Iris pigment epithelial cell (primary cell): ENCODE measurements around the gene TSFM.
"Not testable (repeated sequence)": the region's sequence is repeated elsewhere in the genome, so short reads cannot be mapped to it uniquely, and the experiment has no call there.

Experiments
- DNase-seq: peaks from one replicate; pipeline ENCODE4 v3.0.0-alpha.2; 2011; ENCODE audit warnings: low read depth

Gene TSFM

DNA sequence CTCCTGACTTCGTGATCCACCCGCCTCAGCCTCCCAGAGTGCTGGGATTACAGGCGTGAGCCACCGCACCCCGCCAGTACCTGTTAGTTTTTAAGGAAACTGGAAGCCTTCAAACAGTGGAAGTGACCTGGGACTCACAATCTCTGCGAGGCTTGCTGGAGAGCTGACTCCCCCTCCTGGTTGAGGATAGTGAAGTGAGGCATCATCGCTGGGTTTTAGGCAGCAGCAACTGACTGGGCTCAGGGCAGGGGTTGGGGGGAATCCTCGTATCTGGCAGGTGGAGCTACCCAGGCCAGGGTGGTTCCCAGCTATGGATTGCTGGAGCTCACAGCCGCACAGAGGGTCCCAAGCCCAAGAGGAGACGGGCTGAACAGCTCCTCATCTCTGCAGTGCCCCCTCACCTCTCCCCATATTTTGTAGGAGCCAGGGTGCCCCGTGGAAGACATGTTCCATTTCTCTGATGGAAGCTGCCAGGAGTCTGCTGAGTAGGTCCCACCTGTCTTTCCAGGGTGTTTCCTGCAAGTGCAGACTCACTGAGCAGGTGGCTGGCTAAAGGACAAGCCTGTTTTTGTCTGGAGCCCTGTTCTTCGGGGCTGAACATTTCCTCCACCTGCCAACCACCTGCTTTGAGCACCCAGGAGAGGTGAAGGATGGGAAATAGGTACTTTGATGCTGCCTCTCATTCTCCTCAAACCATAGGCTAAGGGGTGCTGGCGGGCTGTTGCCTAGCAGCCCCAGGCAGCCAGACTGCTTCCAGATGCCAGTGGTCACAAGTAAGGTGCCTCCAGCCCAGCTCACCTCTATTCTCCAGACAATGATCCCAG lies 32.8 kb downstream of the TSFM start:
- DNase-seq, result no peak

DNA sequence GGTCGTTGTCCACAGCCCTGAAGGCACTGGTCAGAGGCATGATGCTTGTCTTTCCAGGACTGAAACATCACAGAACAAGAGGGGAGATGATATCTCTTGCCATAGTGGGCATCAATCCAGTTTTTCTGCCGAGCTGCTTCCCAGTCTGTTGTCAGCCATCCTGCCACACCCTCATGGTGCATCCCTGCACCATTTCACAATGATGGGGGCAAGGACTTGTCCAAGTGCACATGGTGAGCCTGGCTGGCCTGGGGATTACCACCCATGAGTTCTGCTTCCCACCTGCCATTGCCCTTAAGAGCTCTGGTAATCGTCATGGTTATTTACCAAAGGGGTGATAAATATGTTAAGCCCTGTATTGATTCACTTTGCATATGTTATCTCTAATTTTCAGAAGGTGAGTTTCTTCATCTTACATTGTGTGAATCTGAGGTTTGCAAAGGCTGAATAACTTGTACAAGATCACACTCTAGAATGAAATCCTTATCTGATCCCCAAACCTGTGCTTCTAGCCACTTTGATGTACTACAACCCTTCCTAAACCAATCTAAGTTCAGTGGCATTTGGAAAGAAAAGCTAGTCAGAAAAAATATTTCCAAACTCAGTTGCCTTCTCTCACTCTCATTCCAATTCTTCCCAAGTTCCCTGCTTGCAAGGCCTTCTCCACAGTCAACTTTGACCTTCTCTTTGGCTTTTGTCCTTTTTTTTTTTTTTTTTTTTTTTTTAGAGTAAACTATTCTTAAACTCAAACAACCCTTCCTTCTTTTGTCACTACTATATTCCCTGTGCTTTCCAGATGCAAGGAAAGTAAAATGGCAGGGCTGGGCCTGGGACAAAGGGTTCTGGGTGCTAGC lies 33.6 kb downstream of the TSFM start:
- DNase-seq, result no peak

DNA sequence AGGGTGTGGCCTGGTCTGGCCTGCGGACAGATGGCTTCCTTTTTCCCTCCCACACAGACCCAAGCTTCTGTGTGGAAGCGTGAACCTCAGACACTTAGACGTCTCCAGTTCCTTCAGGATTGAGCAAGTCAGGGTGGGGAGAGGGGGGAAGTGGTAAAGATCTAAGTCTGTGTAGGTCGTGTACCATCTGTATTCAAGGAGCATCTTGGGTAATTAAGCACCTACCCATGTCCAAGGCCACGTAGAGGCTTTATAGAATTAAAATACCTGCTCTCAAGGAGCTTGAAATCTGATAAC lies 34.2 kb downstream of the TSFM start:
- peak; percentile 45 for DNase-seq

DNA sequence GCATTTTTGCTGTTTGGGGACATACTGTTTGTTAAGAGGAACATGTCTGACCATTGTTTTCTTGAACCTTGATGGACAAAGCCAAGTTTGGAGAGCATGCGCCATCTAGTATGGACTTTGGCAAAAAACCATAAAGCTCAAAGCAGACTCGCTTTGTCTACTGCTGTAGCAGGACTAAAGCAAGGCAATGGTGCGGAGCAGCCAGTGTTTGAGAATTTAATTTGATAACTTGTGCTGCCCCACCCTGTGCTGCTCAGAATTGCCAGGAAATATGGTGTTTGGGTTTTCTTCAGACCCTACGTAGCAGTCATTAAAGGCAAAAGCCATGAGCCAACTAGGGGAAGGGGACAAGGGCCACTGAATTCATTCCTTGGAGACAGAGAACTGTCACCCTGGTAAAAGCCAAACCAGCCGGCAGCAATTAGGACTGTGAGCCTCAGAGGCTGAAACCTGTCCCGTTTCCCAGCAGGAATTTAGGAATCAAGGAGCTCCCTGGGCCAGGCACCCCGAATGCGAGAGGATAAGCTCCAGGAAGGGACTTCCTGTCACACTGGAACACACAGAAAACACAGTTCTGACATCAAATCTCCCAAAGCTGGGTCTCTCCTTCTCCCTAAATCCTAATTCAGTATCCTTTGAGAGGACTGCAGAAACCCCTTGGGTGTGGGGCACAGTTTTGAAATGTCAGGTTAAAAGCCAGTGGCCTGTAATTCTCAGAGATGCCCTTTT lies 34.8 kb downstream of the TSFM start:
- DNase-seq, result no peak

DNA sequence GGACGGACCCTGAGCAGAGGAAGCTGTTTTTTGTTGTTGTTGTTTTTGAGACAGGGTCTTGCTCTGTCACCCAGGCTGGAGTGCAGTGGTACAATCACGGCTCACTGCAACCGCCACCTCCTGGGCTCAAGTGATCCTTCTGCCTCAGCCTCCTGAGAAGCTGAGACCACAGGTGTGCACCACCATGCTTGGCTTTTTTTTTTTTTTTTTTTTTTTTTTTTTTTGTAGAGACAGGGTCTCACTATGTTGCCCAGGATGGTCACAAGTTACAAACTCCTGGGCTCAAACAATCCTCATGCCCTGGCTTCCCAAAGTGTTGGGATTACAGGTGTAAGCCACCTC lies 35.4 kb downstream of the TSFM start:
- not testable (repeated sequence) for DNase-seq

DNA sequence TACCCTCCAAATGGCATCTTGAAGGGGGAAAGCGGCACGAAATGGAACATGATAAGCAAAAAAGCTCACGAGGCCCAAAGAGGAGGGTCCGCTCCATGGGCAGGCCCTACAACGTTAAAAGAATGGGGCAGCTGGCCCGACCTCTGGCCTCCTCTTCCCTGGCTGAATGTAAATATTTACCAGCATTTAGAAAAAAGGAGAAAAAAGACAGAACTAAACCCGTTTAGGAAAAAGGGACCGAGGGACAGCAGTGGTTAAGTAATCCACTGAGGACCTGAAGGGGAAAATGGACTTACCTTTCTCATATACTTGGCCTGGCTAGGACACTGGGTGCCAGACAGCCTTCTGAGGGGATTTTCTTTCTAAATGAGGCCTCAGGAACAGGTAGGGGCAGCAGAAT lies 37.5 kb downstream of the TSFM start:
- not testable (repeated sequence) for DNase-seq

DNA sequence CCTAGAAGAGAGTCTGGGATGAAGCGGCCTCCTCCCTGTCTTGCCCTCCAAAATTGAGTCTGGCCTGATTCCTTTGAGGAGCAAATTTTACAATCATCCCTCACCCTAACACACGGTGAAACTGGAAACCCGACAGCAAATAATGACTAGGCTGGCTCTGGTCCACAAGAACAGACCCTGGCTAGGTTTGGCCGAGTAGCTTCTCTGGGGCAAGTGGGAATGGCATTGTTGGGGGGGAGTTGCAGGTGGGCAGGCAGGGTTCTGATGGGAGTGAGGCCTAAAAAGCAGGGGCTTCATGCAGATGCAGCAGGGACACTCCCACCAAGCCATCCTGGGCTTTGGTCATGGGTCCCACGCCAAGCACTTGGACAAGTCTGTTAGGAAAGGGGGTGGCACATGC lies 38.4 kb downstream of the TSFM start:
- not testable (repeated sequence) for DNase-seq

DNA sequence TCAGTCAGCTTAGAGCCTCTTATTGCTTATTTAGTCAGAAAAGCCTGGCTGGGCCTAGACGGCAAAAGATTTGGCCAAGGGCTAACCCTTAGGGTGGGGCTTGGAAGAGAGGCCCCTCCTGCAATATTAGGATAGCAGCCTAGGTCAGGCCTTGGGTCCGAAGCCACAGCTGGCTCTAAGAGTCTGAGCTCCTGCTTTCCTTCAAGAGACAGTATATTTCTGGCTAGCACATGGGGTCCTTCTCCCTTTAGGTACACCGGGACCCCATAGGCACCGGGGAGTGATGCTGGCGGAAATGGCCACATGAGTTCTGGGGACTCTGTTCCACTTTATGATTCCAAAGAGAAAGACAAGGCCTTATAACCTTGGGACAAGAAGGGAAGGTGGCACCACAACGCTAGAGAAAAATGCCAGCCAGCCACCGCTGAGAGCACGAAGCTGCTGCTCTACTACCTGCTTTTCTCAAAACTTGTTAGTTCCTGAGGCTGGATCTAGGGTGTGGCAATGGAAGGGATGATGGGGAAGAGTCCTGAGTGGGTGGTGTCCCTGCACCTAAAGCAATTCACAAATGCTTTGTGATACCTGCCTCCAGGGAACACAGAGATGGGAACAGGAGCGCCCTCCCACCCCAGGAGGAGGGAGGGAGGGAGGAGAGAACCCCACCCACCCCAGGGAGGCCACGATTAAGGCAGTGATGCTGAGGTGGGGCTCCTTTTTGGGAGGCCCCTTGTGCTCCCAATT lies 39.1 kb downstream of the TSFM start:
- DNase-seq, result no peak

DNA sequence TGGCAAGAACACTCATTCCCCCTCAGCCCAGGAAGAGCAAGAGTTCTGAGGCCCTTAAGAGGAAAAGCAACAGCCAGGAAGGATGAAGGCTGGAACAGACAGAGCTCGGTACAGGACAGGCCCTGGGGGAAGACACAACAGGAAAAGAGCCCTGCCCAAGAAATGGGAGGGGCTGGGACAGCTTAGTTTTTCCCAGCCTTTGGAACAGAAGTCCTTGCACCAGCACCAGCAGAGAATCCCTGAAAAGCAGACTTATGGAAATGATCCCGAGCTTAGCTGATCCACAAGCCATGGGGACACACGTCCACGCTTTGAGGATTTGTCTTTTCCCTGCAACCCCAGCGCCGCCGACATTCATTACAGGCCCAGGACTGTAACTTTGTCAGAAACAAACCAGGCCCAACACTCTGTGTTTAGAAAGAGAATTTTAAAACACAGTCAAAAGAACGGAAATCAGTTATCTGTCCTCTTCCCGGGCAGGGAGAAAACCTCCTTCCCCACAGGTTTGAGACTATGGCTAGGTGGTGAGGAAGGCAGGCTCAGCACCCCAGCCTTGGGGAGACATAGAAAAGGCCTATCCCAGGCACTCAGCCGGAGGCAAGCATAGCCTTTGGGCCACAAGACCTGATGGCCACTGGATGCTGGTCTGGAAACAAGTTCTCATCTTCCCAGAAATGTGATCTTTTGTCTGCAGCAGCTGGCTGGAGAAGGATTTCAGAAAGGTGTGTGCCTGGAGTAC lies 40.0 kb downstream of the TSFM start:
- no peak for DNase-seq

DNA sequence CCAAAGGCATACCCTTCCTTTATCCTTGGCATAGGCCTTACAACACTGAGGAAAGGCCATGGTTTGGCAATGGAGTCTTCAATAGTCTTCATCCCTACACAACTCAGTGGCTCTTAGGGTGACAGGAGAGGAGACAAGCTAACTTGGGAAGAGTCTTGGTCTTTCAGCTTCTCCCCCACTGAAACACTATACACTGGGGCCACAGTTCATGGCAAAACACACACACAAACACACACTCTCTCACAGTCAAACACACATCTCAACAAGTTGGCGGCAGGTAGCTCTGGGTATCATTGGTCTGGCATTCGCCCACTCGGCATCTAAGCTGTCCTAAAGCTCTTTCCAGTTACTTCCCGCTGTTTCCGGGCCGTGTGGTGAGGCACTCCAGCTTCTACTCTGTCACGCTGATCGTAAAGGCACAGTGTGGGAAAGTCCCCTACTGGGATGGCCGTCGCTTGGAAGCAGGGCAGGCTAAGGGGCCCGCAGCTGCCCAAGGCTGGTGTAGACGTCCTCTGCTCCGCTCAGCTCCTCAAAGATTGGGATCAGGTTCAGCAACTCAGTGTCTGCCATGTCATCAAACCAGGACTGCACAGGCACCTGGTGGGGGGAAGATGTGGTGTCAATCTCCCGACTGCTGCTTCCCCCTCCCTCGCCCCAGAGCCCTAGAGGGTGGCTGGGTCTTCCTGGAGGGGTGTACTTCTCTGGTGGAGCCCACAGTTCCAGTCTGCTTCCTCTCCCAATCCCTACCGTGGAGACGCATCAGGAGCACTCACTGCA lies 40.7 kb downstream of the TSFM start:
- DNase-seq, result no peak

DNA sequence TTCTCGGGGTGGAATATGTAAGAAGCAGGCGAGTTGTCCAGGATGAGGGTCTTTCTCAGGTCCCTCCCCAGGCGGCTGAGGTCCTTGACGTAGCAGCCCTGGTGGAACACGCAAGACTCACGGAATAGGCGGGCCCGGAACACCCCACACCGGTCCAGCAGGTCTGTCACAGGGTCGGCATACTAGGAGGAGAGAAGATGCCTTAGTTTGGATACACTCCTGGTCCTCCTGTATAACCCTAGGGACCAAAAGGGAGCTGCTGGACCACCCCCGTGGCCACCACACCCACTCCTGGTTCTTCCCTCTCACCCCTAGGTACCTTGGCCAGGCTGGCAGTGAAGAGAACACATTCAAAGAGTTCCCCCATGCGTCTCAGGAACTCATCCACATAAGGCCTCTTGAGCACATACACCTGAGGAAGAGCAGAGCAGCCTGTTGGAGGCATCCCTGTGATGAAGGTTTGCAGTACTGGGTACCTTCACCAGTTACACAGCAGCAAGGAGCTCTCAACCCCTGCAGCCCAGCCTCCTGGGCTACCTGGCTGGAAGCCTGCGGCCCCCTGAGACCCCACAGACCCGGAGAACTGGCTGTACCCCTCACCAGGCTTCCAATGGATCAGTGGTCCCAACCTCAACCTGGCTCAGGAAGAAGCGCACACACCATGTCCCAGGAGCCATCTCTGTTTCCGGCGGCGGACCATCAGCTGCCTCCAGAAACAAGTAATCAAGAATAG lies 41.5 kb downstream of the TSFM start:
- DNase-seq, result no peak

DNA sequence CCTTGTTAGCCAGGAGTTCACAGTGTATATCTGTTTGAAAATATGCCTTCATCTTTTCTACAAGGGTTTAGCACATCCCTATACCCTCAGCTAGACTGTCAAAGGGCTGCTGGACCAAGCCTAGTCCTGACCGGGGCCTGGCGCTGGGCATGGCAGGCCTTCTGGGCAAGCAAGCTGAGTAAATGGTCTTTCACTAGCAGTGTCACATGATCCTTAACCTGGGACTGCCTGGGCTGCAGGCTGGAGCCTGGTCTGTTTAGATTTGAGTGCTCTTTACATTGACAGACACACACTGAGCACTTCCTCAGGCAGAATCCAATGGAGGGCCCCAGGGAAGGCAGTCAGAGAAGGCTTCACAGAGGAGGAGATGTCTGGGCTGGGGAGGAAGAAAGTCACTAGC lies 42.9 kb downstream of the TSFM start:
- no peak for DNase-seq

DNA sequence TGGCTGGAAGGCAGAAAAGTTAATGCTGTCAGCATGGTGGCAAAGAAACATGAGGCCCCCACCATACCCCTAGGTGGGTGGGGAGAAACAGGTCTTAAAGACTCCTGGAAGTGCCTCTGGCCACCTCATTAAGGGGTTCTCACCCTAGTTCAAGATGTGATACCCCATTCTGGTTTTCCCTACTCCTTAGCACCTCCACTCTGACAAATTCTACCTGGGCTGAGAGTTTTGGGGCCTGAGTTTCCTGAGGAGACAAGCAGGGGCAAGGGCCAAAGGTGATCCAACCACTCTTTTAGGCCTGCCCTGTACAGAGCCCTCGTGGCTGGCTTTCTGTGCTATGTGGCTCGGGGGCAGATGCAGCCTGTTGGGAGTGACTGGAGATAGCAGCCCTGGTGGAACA lies 43.8 kb downstream of the TSFM start:
- no peak for DNase-seq

DNA sequence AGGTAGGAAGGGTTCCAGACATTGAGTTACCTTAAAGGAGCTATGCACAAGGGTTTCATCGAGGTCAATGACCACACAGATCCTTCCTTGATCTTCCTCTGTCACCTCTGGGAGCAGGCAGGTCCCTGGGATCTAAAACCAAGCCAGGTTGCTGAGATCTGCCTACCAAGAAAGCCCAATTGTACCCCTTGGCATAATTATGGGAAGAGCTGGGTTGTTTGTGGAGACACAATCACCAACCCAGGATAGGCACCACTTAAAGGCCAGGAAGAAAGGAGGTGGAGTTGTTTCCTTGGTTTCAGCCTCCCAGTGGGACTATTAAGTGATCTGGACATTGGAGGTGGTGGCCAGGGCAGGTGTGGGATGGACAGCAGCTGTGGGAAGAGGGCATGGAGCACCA lies 44.4 kb downstream of the TSFM start:
- DNase-seq, result no peak

DNA sequence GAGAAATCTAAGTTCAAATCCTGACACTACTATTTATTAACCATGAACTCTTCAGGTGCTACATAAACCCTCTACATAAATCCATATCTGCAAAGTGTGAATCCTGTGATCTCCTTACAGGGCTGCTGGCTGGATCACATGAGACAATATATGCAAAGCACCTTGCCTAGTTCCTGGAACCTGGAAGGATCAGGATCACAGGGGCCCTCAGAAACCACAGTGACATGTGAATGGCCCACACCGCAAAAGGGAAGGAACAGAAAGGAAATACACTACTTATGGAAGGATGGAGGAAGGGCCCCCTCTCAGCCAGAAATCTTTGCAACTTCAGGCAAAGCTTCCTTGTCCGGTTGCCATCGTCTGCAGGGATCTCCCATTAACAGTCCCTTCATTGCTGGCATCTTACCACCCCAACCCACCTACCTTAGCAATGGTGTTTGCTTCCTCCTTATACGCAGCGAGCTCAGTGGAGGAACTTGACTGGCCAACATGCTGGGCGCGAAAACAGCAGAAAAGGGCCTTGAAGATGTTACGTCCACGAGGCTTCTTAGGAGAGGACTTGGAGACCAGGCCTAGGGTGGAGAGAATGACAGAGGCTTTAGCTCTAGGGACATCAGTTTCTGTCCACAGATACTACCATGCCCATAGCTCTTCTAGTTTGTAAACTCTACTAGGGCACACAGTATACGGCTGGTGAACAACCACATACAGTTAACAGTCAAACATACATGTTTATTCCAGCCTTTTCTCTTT lies 46.6 kb downstream of the TSFM start:
- no peak for DNase-seq

DNA sequence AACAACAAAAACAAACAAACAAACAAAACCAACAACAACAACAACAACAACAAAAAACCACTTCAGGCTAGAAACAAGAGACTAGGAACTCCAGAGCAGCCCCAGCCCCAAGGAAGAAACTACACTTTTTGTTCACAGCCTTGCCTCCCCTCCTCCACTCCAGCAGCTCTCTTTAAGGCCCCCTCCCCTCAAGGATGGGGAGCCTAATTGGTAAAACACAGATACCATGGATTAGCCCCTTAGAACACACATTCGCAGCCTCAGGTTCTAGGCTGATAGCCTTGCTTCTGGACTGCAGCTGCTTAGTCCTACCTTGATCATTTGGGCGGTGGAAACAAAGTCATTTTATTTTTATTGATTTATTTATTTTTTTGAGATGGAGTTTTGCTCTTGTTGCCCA lies 47.8 kb downstream of the TSFM start:
- DNase-seq, result no peak

DNA sequence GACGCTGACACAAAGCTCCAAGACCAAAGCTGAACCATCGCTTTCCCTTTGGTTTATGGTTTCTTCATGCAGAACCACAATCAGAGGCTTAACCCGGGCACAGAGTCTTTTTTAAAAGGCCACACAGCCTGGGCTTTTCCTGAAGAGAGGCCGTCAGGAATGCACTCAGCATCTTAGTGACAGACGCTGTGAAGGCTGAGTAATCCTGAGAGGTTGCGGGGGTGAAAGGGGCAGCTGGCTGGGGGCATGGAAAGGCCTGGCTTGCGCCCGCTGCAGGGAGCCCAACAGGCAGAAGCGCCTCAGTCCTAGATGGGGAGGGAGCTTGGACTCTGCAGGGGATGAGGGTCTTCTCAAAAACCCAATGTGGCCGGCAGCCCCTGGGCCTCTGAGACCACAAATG lies 50.4 kb downstream of the TSFM start:
- no peak for DNase-seq

DNA sequence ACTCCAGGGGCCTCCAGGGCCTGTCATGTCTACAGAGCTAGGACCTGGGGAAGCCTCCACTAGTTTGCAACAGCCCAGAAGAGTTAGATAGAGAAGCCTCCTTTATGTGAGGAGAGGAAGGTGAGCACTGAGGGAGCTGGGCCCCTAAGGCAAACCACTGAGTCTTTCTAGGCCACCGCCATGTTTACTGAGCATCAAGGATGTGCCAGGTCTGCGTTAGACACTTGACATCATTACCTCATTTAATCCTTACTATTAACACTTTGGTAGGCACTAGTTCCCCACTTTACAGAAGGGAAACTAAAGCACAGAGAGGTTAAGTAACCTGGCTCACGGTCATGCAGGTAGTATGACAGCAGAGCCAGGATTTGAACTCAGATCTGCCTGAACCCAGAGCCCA lies 51.1 kb downstream of the TSFM start:
- no peak for DNase-seq

DNA sequence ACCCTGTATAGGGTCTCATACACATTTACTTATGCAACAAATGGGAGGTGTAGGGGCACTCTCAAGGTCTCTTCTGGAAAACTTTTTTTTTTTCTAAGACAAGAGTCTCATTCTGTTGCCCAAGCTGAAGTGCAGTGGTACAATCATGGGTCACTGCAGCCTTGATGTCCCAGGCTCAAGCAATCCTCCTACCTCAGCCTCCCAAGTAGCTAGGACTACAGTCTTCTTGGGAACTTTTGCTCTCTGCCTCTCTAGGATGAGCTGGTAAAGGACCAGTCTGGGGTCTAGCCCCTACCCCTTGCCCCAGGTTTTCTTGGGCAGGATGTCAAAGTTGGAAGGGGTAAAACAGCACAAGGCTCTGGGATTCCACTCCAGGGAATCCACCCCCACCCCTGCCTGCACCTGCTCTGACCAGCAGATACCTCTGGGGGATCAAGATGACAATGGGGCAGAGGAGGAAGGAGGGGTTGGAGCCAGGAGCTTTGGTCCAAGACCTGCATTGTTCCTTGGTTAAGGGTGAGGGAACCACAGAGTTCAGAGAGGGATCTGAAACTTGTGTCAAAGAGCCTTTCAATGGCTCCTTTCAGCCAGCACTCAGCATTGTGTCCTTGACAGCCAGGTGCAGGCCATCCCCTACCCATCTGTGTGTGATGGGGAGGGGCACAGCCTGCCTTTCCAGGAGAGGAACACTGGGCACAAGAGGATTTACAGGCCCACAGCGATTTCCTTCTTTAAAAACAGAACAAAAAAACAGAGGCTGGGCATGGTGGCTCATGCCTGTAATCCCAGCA lies 51.7 kb downstream of the TSFM start:
- no peak for DNase-seq
